GM12878 (cell line): Measurements from ENCODE around the gene OS9. TPM values are rescaled to one million over a fixed set of nuclear protein-coding genes. Genes with fewer than 3 reads are reported as not detected.

Source experiments
- CBX5 ChIP-seq: sonication (generic); IDR thresholded peaks from 2 replicates; pipeline ENCODE4 v1.6.1; 2016; ENCODE audit warnings: low read depth, moderate library complexity, mild to moderate bottlenecking, inconsistent platforms
- CHD4 ChIP-seq: fragments of 200-600 bp; sonication (generic); IDR thresholded peaks from 2 replicates; pipeline ENCODE4 v1.6.1; 2016; ENCODE audit warnings: mild to moderate bottlenecking
- GABPA ChIP-seq: IDR thresholded peaks from 2 replicates; pipeline ENCODE4 v1.6.1; 2014; ENCODE audit warnings: antibody characterized with exemption, low read depth, mild to moderate bottlenecking, inconsistent platforms
- KAT2A ChIP-seq: conservative IDR thresholded peaks from 2 replicates; pipeline ENCODE4 v1.6.1; 2011; ENCODE audit warnings: low read depth, low read length; ENCODE audit not compliant: control insufficient read depth
- RBBP5 ChIP-seq: fragments of 200-600 bp; sonication (generic); conservative IDR thresholded peaks from 2 replicates; pipeline ENCODE4 v1.6.1; 2016
- RFX5 ChIP-seq: IDR thresholded peaks from 2 replicates; pipeline ENCODE4 v1.6.1; 2011; ENCODE audit warnings: low read depth, low read length, improper control_type of control experiment
- SREBF2 ChIP-seq: IDR thresholded peaks from 2 replicates; pipeline ENCODE4 v1.6.1; 2012; ENCODE audit warnings: mild to moderate bottlenecking, low read length
- STAT1 ChIP-seq: fragments of 450-650 bp; conservative IDR thresholded peaks from 2 replicates; pipeline ENCODE4 v1.6.1; 2014; ENCODE audit warnings: antibody characterized with exemption, mild to moderate bottlenecking
- STAT3 ChIP-seq: IDR thresholded peaks from 2 replicates; pipeline ENCODE4 v1.6.1; 2011; ENCODE audit warnings: low read depth, low read length, improper control_type of control experiment
- WRNIP1 ChIP-seq: IDR thresholded peaks from 2 replicates; pipeline ENCODE4 v1.6.1; 2011; ENCODE audit warnings: low read depth, low read length, improper control_type of control experiment, borderline replicate concordance
- ZNF24 ChIP-seq: fragments of 450-650 bp; IDR thresholded peaks from 2 replicates; pipeline ENCODE4 v1.6.1; 2017; ENCODE audit warnings: antibody characterized with exemption, mild to moderate bottlenecking
- polyA plus RNA-seq, 11 experiments: library from polyadenylated mRNA; depleted of rRNA in 4 of 11; unstranded in 6 of 11; stranded (reverse) in 5 of 11; fragments of >200 nt; fragmentation: Nextera tagmentation in 4 of 11; fragmentation: Illumina TruSeq in 1 of 11; extraction: Ambion mirVana in 4 of 11; extraction: Trizol in 1 of 11; gene quantifications; 1 replicate in 1 of 11; 2 replicates in 10 of 11; pipeline versions ENCODE4 v1.2.1 to v1.2.3, GENCODE V29; 2011 to 2016; ENCODE audit warnings: inconsistent platforms in 2 of 11, missing spikeins in 2 of 11, low read depth in 1 of 11
- total RNA-seq, 4 experiments: library from RNA; depleted of rRNA in 3 of 4; stranded (reverse); fragments of >200 nt in 3 of 4; fragmentation: Illumina TruSeq in 1 of 4; extraction: Trizol in 1 of 4; gene quantifications; 2 replicates each; pipeline versions ENCODE4 v1.2.1 to v1.2.3, GENCODE V29; 2013 to 2021
- TF ChIP-seq, protein P1 (sequence below): fragments of 450-650 bp; IDR thresholded peaks from 2 replicates; pipeline ENCODE4 v1.6.1; 2016; ENCODE audit warnings: mild to moderate bottlenecking, moderate library complexity, borderline replicate concordance
- TF ChIP-seq, protein P2 (sequence below): fragments of 150-350 bp; IDR thresholded peaks from 2 replicates; pipeline ENCODE4 v1.6.1; 2014; ENCODE audit warnings: mild to moderate bottlenecking, low read depth, low read length
- TF ChIP-seq, protein P3 (sequence below): IDR thresholded peaks from 2 replicates; pipeline ENCODE4 v1.6.1; 2012; ENCODE audit warnings: low read length, inconsistent platforms
- TF ChIP-seq, protein P4 (sequence below): IDR thresholded peaks from 2 replicates; pipeline ENCODE4 v1.6.1; 2012; ENCODE audit warnings: mild to moderate bottlenecking, low read depth, low read length
- TF ChIP-seq, protein P5 (sequence below): fragments of 450-650 bp; IDR thresholded peaks from 2 replicates; pipeline ENCODE4 v1.6.1; 2014; ENCODE audit warnings: mild to moderate bottlenecking

The OS9 gene
- total and polyA plus RNA-seq, 10 of the 15 experiments (the other 5 are each of a cell fraction or from before 2014, with no cell fraction given): 5.2 to 106 (median 79.1) TPM

DNA sequence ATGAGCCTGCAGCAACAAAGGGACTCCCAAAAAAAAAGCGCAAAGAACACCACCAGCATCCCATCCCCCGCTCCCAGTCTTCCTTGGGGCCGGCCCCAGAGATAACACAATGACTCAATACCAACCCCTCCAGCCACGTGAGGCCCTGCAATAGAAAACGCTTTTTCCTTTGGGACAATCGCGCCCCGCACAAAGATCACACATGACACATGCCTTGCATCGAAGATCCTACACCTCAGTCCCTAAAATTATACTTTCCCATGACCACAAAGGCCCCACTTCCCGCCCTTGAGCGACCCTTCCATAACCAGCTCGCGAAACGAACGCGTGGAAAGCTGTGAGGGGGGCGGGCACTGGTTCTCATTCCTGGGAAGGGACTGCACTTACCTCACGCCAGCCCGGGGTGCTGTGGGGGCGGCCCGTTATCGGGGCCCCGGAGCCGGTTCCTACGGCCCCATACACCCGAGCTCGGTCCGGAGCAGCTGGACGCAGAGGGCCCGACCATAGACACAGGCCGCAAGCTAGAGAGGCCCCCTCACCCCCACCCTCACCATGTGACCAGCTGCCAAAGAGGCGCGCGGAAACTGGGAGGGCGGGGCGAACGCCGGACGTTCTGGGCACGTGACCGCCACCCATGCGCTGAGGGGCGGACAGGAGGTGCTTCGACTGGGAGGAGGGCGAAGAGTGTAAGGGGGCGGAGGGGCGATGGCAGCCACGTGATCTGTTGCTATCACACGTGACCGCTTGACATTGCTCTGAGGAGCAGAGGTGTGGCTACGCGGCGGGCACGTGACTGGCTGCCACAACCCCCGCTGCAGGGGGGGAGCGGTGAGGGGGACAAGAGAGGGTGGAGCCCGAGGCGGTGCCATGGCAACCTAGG lies 58.1 kb downstream of the OS9 start, which contains the start of gene CDK4 (continued):
- TF ChIP-seq, protein P1, sequence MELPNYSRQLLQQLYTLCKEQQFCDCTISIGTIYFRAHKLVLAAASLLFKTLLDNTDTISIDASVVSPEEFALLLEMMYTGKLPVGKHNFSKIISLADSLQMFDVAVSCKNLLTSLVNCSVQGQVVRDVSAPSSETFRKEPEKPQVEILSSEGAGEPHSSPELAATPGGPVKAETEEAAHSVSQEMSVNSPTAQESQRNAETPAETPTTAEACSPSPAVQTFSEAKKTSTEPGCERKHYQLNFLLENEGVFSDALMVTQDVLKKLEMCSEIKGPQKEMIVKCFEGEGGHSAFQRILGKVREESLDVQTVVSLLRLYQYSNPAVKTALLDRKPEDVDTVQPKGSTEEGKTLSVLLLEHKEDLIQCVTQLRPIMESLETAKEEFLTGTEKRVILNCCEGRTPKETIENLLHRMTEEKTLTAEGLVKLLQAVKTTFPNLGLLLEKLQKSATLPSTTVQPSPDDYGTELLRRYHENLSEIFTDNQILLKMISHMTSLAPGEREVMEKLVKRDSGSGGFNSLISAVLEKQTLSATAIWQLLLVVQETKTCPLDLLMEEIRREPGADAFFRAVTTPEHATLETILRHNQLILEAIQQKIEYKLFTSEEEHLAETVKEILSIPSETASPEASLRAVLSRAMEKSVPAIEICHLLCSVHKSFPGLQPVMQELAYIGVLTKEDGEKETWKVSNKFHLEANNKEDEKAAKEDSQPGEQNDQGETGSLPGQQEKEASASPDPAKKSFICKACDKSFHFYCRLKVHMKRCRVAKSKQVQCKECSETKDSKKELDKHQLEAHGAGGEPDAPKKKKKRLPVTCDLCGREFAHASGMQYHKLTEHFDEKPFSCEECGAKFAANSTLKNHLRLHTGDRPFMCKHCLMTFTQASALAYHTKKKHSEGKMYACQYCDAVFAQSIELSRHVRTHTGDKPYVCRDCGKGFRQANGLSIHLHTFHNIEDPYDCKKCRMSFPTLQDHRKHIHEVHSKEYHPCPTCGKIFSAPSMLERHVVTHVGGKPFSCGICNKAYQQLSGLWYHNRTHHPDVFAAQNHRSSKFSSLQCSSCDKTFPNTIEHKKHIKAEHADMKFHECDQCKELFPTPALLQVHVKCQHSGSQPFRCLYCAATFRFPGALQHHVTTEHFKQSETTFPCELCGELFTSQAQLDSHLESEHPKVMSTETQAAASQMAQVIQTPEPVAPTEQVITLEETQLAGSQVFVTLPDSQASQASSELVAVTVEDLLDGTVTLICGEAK: peak; percentile 56; the same call in 1 of the 2 replicates
- TF ChIP-seq ZNF24: no peak
- TF ChIP-seq, protein P2, sequence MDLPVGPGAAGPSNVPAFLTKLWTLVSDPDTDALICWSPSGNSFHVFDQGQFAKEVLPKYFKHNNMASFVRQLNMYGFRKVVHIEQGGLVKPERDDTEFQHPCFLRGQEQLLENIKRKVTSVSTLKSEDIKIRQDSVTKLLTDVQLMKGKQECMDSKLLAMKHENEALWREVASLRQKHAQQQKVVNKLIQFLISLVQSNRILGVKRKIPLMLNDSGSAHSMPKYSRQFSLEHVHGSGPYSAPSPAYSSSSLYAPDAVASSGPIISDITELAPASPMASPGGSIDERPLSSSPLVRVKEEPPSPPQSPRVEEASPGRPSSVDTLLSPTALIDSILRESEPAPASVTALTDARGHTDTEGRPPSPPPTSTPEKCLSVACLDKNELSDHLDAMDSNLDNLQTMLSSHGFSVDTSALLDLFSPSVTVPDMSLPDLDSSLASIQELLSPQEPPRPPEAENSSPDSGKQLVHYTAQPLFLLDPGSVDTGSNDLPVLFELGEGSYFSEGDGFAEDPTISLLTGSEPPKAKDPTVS: no peak
- TF ChIP-seq, protein P3, sequence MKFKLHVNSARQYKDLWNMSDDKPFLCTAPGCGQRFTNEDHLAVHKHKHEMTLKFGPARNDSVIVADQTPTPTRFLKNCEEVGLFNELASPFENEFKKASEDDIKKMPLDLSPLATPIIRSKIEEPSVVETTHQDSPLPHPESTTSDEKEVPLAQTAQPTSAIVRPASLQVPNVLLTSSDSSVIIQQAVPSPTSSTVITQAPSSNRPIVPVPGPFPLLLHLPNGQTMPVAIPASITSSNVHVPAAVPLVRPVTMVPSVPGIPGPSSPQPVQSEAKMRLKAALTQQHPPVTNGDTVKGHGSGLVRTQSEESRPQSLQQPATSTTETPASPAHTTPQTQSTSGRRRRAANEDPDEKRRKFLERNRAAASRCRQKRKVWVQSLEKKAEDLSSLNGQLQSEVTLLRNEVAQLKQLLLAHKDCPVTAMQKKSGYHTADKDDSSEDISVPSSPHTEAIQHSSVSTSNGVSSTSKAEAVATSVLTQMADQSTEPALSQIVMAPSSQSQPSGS: no peak
- TF ChIP-seq GABPA: peak; percentile 54; the same call in 1 of the 2 replicates
- TF ChIP-seq STAT3: no peak
- TF ChIP-seq, protein P4, sequence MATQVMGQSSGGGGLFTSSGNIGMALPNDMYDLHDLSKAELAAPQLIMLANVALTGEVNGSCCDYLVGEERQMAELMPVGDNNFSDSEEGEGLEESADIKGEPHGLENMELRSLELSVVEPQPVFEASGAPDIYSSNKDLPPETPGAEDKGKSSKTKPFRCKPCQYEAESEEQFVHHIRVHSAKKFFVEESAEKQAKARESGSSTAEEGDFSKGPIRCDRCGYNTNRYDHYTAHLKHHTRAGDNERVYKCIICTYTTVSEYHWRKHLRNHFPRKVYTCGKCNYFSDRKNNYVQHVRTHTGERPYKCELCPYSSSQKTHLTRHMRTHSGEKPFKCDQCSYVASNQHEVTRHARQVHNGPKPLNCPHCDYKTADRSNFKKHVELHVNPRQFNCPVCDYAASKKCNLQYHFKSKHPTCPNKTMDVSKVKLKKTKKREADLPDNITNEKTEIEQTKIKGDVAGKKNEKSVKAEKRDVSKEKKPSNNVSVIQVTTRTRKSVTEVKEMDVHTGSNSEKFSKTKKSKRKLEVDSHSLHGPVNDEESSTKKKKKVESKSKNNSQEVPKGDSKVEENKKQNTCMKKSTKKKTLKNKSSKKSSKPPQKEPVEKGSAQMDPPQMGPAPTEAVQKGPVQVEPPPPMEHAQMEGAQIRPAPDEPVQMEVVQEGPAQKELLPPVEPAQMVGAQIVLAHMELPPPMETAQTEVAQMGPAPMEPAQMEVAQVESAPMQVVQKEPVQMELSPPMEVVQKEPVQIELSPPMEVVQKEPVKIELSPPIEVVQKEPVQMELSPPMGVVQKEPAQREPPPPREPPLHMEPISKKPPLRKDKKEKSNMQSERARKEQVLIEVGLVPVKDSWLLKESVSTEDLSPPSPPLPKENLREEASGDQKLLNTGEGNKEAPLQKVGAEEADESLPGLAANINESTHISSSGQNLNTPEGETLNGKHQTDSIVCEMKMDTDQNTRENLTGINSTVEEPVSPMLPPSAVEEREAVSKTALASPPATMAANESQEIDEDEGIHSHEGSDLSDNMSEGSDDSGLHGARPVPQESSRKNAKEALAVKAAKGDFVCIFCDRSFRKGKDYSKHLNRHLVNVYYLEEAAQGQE: no peak
- no peak for TF ChIP-seq KAT2A
- TF ChIP-seq, protein P5, sequence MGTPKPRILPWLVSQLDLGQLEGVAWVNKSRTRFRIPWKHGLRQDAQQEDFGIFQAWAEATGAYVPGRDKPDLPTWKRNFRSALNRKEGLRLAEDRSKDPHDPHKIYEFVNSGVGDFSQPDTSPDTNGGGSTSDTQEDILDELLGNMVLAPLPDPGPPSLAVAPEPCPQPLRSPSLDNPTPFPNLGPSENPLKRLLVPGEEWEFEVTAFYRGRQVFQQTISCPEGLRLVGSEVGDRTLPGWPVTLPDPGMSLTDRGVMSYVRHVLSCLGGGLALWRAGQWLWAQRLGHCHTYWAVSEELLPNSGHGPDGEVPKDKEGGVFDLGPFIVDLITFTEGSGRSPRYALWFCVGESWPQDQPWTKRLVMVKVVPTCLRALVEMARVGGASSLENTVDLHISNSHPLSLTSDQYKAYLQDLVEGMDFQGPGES: peak; percentile 88
- TF ChIP-seq SREBF2: no peak
- no peak for TF ChIP-seq CHD4
- TF ChIP-seq WRNIP1: no peak
- TF ChIP-seq STAT1: no peak; the same call in 1 of the 2 replicates
- no peak for TF ChIP-seq RBBP5
- TF ChIP-seq RFX5: peak; percentile 92
- no peak for TF ChIP-seq CBX5
